Uterus (tissue), 2 donors: ENCODE results near the gene FTSJ3.
"Not testable (repeated sequence)": the region's sequence is repeated elsewhere in the genome, so short reads cannot be mapped to it uniquely, and the experiment has no call there.

Experiments
- CTCF ChIP-seq, 4 experiments: fragments of 200-600 bp in 2 of 4; fragments of 450-650 bp in 2 of 4; sonication (generic) in 2 of 4; IDR thresholded peaks; one replicate each; pipeline ENCODE4 v1.5.1; 2016 to 2019; ENCODE audit warnings: antibody characterized with exemption in 4 of 4, mild to moderate bottlenecking in 2 of 4, moderate library complexity in 1 of 4
- POLR2A ChIP-seq, 2 donors: fragments of 450-650 bp; IDR thresholded peaks; one replicate each; pipeline ENCODE4 v1.6.1; 2016; ENCODE audit warnings: antibody characterized with exemption in 2 of 2, mild to moderate bottlenecking in 1 of 2, moderate library complexity in 1 of 2

GRCh38 chr17:63869491-63870291, 42.2 kb upstream of the FTSJ3 start:
- TF ChIP-seq CTCF, POLR2A (IDR thresholded peaks at IDR 0.05): not testable (repeated sequence)
